ENCODE measurements around the gene NAA50. TPM values are rescaled to one million over a fixed set of nuclear protein-coding genes. Genes with fewer than 3 reads are reported as not detected.

Gene NAA50
- total and polyA plus RNA-seq, 4 donors, result 27.8 to 82.7 (median 61.4) TPM

DNA sequence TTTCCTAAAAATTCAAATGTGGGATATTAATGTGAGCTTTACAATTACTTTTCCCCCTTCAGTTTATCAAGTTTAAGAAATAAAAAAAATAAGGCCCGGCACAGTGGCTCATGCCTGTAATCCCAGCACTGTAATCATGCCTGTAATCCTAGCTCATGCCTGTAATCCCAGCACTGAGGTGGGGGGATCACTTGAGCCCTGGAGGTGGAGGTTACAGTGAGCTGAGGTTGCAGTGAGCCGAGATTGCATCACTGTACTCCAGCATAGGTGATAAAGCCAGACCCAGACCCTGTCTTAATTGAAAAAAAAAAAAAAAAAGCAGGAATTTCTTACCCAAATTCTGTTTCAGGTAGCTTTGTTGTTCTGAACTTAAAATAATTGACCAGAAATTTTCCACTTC, 18.6 kb upstream of the NAA50 start:
- DNase-seq (no peak), ATAC-seq (ENCODE audit: insufficient read depth, low FRiP score) (no peak)
- no peak overlapping the region for H3K27ac ChIP-seq (ENCODE audit: low read depth in 1 of 2, low read length in 1 of 2)
- H3K9me3 ChIP-seq (ENCODE audit: control insufficient read depth in 4 of 4, insufficient read depth in 3 of 4, low read length in 3 of 4), result no peaks in the 10 kb centered on the region
- TF ChIP-seq, protein P1, sequence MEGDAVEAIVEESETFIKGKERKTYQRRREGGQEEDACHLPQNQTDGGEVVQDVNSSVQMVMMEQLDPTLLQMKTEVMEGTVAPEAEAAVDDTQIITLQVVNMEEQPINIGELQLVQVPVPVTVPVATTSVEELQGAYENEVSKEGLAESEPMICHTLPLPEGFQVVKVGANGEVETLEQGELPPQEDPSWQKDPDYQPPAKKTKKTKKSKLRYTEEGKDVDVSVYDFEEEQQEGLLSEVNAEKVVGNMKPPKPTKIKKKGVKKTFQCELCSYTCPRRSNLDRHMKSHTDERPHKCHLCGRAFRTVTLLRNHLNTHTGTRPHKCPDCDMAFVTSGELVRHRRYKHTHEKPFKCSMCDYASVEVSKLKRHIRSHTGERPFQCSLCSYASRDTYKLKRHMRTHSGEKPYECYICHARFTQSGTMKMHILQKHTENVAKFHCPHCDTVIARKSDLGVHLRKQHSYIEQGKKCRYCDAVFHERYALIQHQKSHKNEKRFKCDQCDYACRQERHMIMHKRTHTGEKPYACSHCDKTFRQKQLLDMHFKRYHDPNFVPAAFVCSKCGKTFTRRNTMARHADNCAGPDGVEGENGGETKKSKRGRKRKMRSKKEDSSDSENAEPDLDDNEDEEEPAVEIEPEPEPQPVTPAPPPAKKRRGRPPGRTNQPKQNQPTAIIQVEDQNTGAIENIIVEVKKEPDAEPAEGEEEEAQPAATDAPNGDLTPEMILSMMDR (IDR thresholded peaks at IDR 0.05; ENCODE audit: control extremely low read depth, extremely low read depth), result no peak
- H3K36me3 ChIP-seq (ENCODE audit: control insufficient read depth in 4 of 4, insufficient read depth in 4 of 4, low read length in 4 of 4), result peaks cover 0 to 4% (median under 1%) of the 10 kb centered on the region in 4 donors
- H3K4me3 ChIP-seq, result no peak overlapping the region
- no peaks in the 10 kb centered on the region for H3K4me1 ChIP-seq (ENCODE audit: control insufficient read depth in 5 of 5, insufficient read depth in 5 of 5, low read length in 5 of 5)
- H3K9ac ChIP-seq (ENCODE audit: insufficient read depth in 1 of 2, low read length in 2 of 2), result no peak overlapping the region
- 95 to 98% methylated on average over 2 of the region's 2 CpGs for WGBS, 2 donors
- no peaks in the 10 kb centered on the region for H3K27me3 ChIP-seq (ENCODE audit: control insufficient read depth in 3 of 3, insufficient read depth in 3 of 3, low read length in 2 of 3)

DNA sequence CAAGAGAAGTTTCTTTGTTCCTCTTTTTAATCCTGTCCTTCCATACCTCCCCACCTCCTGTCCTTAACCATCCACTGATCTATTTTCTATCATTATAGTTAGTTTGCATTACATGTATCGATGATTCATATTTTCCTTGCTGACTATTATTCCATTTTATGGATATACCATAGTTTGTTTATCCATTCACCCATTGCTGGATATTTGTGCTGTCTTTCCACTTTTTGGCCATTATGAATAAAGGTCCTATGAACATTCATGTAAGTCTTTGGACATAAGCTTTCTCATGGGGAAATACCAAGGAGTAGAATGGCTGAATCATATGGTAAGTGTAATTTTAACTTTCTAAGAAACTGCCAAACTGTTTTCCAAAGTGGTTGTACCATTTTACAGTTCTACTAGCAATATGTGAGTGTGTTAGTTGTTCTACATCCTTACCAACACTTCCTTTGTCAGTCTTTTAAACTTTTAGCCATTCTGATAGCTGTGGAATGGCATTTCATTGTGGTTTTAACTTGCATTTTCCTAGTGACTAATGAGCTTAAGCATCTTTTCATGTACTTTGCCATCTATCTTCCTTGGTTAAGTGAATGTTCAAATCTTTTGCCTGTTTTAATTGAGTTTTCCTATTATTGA, 12.5 kb upstream of the NAA50 start:
- ATAC-seq (ENCODE audit: insufficient read depth, low FRiP score) (no peak), DNase-seq (no peak)
- TF ChIP-seq, protein P1 (IDR thresholded peaks at IDR 0.05; ENCODE audit: control extremely low read depth, extremely low read depth), result no peak
- 95 to 97% methylated on average over 1 of the region's 1 CpG for WGBS, 2 donors
- no peak overlapping the region for H3K9ac ChIP-seq (ENCODE audit: insufficient read depth in 1 of 2, low read length in 2 of 2)
- H3K27me3 ChIP-seq (ENCODE audit: control insufficient read depth in 3 of 3, insufficient read depth in 3 of 3, low read length in 2 of 3), result no peaks in the 10 kb centered on the region
- no peaks in the 10 kb centered on the region for H3K36me3 ChIP-seq (ENCODE audit: control insufficient read depth in 4 of 4, insufficient read depth in 4 of 4, low read length in 4 of 4)
- no peaks in the 10 kb centered on the region for H3K4me1 ChIP-seq (ENCODE audit: control insufficient read depth in 5 of 5, insufficient read depth in 5 of 5, low read length in 5 of 5)
- H3K4me3 ChIP-seq, result no peak overlapping the region
- no peak overlapping the region for H3K27ac ChIP-seq (ENCODE audit: low read depth in 1 of 2, low read length in 1 of 2)
- peaks cover 0 to 5% (median 2%) of the 10 kb centered on the region in 4 donors for H3K9me3 ChIP-seq (ENCODE audit: control insufficient read depth in 4 of 4, insufficient read depth in 3 of 4, low read length in 3 of 4)

DNA sequence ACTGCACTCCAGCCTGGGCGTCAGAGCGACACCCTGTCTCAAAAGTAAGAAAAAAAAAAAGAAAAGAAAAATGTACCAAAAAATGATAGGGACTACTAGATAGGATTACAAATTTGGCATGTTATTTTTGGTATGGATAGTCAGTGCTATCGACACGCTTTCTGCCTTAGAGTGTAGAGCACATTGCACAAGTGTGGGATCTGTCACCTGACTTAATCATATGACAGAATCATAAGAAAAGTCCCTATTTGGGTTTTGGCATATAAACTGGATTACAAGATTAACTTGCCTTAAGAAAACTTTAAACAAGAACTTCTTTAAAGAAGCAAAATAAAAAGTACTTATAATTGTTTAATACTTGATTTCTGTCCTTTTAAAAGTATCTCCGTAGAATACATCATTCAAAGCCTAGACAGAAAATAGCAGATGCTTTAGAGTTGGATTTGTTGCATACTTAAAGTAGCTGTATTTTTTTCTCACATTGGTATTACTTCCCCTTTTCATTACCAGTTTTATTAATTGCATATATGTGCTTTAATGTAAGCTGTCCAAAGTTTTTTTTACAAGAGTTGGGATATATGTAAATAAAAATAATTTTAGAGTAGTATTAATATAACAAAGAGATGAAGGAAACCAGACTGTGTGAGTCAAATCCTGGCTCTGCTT, 8.6 kb upstream of the NAA50 start:
- TF ChIP-seq, protein P1 (IDR thresholded peaks at IDR 0.05; ENCODE audit: control extremely low read depth, extremely low read depth), result no peak
- H3K36me3 ChIP-seq (ENCODE audit: control insufficient read depth in 4 of 4, insufficient read depth in 4 of 4, low read length in 4 of 4), result no peaks in the 10 kb centered on the region
- H3K27ac ChIP-seq (ENCODE audit: low read depth in 1 of 2, low read length in 1 of 2), result no peak overlapping the region
- peaks cover 0 to 5% (median 2%) of the 10 kb centered on the region in 4 donors for H3K9me3 ChIP-seq (ENCODE audit: control insufficient read depth in 4 of 4, insufficient read depth in 3 of 4, low read length in 3 of 4)
- no peaks in the 10 kb centered on the region for H3K4me1 ChIP-seq (ENCODE audit: control insufficient read depth in 5 of 5, insufficient read depth in 5 of 5, low read length in 5 of 5)
- no peak overlapping the region for H3K4me3 ChIP-seq
- no peak for ATAC-seq (ENCODE audit: insufficient read depth, low FRiP score)
- no peak overlapping the region for H3K9ac ChIP-seq (ENCODE audit: insufficient read depth in 1 of 2, low read length in 2 of 2)
- H3K27me3 ChIP-seq (ENCODE audit: control insufficient read depth in 3 of 3, insufficient read depth in 3 of 3, low read length in 2 of 3), result no peaks in the 10 kb centered on the region
- 71 to 90% methylated on average over 5 of the region's 5 CpGs for WGBS, 2 donors
- DNase-seq, result no peak

Data from lung (tissue), 12 donors.